Measurements from ENCODE around the gene PHKA2.

The PHKA2 gene

GRCh38 chrX:18974993-18975392, 8.9 kb downstream of the PHKA2 start:
- DNase-seq (ENCODE audit: low read depth) = no peak

GRCh38 chrX:18973527-18974192, 10.3 kb downstream of the PHKA2 start:
- no peak for DNase-seq (ENCODE audit: low read depth)

GRCh38 chrX:18971506-18971905, 12.4 kb downstream of the PHKA2 start:
- no peak for DNase-seq (ENCODE audit: low read depth)

- DNase-seq (ENCODE audit: low read depth) = no peak
These were observed 13.4 kb downstream of the PHKA2 start for GRCh38 chrX:18970465-18970864.

GRCh38 chrX:18966624-18967023, 17.3 kb downstream of the PHKA2 start:
- no peak for DNase-seq (ENCODE audit: low read depth)

GRCh38 chrX:18964901-18965300, 19.0 kb downstream of the PHKA2 start:
- DNase-seq (ENCODE audit: low read depth) = no peak

GRCh38 chrX:18964026-18964425, 19.9 kb downstream of the PHKA2 start:
- DNase-seq (ENCODE audit: low read depth) = peak; percentile 20

- DNase-seq (ENCODE audit: low read depth) = no peak
These were observed 21.6 kb downstream of the PHKA2 start for GRCh38 chrX:18962329-18962728.

GRCh38 chrX:18961686-18962085, 22.2 kb downstream of the PHKA2 start:
- peak; percentile 54 for DNase-seq (ENCODE audit: low read depth)

- no peak for DNase-seq (ENCODE audit: low read depth)
These were observed 27.4 kb downstream of the PHKA2 start for GRCh38 chrX:18956303-18957032.

- DNase-seq (ENCODE audit: low read depth) = no peak
These were observed 28.2 kb downstream of the PHKA2 start for GRCh38 chrX:18955676-18956075.

- no peak for DNase-seq (ENCODE audit: low read depth)
These were observed 32.9 kb downstream of the PHKA2 start for GRCh38 chrX:18951032-18951431.

GRCh38 chrX:18949944-18950301, 34.0 kb downstream of the PHKA2 start:
- no peak for DNase-seq (ENCODE audit: low read depth)

- no peak for DNase-seq (ENCODE audit: low read depth)
These were observed 34.5 kb downstream of the PHKA2 start for GRCh38 chrX:18949291-18949943.

GRCh38 chrX:18946611-18947010, 37.3 kb downstream of the PHKA2 start:
- DNase-seq (ENCODE audit: low read depth) = no peak

GRCh38 chrX:18946157-18946556, 37.8 kb downstream of the PHKA2 start:
- DNase-seq (ENCODE audit: low read depth) = peak; percentile 3

GRCh38 chrX:18945483-18945882, 38.4 kb downstream of the PHKA2 start:
- no peak for DNase-seq (ENCODE audit: low read depth)

- no peak for DNase-seq (ENCODE audit: low read depth)
These were observed 39.4 kb downstream of the PHKA2 start for GRCh38 chrX:18944482-18944881.

- no peak for DNase-seq (ENCODE audit: low read depth)
These were observed 42.0 kb downstream of the PHKA2 start for GRCh38 chrX:18941896-18942295.

GRCh38 chrX:18938710-18939109, 45.2 kb downstream of the PHKA2 start:
- no peak for DNase-seq (ENCODE audit: low read depth)

- DNase-seq (ENCODE audit: low read depth) = no peak
These were observed 46.7 kb downstream of the PHKA2 start for GRCh38 chrX:18937173-18937572.

GRCh38 chrX:18935893-18936292, 48.0 kb downstream of the PHKA2 start:
- DNase-seq (ENCODE audit: low read depth) = no peak

- DNase-seq (ENCODE audit: low read depth) = no peak
These were observed 49.2 kb downstream of the PHKA2 start for GRCh38 chrX:18934708-18935107.

All from ELR (cell line).